Thoracic aorta (tissue), 2 donors: ENCODE measurements around the gene NOVA1. TPM values are rescaled to one million over a fixed set of nuclear protein-coding genes. Genes with fewer than 3 reads are reported as not detected.

Experiments
- ATAC-seq: fragments of 150-250 bp; one replicate; pipeline ENCODE4 v1.8.0; 2017; ENCODE audit warnings: low read depth; ENCODE audit not compliant: insufficient number of reproducible peaks, low FRiP score
- DNase-seq: peaks from one replicate; pipeline ENCODE4 v3.0.0-alpha.2; 2020; ENCODE audit warnings: low spot score
- H3K27ac ChIP-seq, 2 donors: fragments of 200-600 bp; sonication (generic); 1 replicate in 1 of 2; 2 replicates in 1 of 2; pipeline ENCODE4 v1.5.1; 2016; ENCODE audit warnings: mild to moderate bottlenecking in 2 of 2, moderate library complexity in 2 of 2
- H3K27me3 ChIP-seq: fragments of 200-600 bp; sonication (generic); replicated peaks from 2 replicates; pipeline ENCODE4 v1.6.0; 2016; ENCODE audit warnings: mild to moderate bottlenecking; ENCODE audit not compliant: insufficient read depth
- H3K36me3 ChIP-seq: fragments of 200-600 bp; sonication (generic); one replicate; pipeline ENCODE4 v1.5.1; 2016
- H3K4me1 ChIP-seq, 2 donors: fragments of 200-600 bp; sonication (generic); 1 replicate in 1 of 2; 2 replicates in 1 of 2; pipeline versions ENCODE4 v1.5.1 to v1.6.0; 2016; ENCODE audit warnings: low read depth in 2 of 2, mild to moderate bottlenecking in 1 of 2; ENCODE audit not compliant: control insufficient read depth in 1 of 2
- H3K4me3 ChIP-seq: fragments of 200-600 bp; sonication (generic); 2 replicates; pipeline ENCODE4 v1.5.1; 2016; ENCODE audit warnings: mild to moderate bottlenecking
- H3K9me3 ChIP-seq: fragments of 200-600 bp; sonication (generic); 2 replicates; pipeline ENCODE4 v1.5.1; 2016
- CTCF ChIP-seq: fragments of 200-600 bp; sonication (generic); IDR thresholded peaks from one replicate; pipeline ENCODE4 v1.5.1; 2019; ENCODE audit warnings: antibody characterized with exemption
- total RNA-seq, 2 donors: library from RNA; depleted of rRNA; stranded (reverse); fragments of >200 nt; gene quantifications; one replicate each; pipeline versions ENCODE4 v1.1.0 to v1.2.3, GENCODE V29; 2016

Gene NOVA1
- total RNA-seq, 2 donors from 2014 or later = 10.2 to 11.0 TPM

- no peaks in the 10 kb centered on the region for H3K36me3 ChIP-seq
- no peak for DNase-seq
- no peaks in the 10 kb centered on the region for H3K27me3 ChIP-seq
- TF ChIP-seq CTCF = no peak
- H3K4me1 ChIP-seq = no peaks in the 10 kb centered on the region
- H3K27ac ChIP-seq = no peak overlapping the region
- H3K4me3 ChIP-seq = no peak overlapping the region
- no peaks in the 10 kb centered on the region for H3K9me3 ChIP-seq
- ATAC-seq = no peak
Observed at GRCh38 chr14:26466862-26467261, 131.0 kb downstream of the NOVA1 start.

- H3K27me3 ChIP-seq = no peaks in the 10 kb centered on the region
- H3K36me3 ChIP-seq = no peaks in the 10 kb centered on the region
- H3K9me3 ChIP-seq = no peaks in the 10 kb centered on the region
- no peak for ATAC-seq
- no peaks in the 10 kb centered on the region for H3K4me1 ChIP-seq
- no peak for DNase-seq
- H3K4me3 ChIP-seq = no peak overlapping the region
- no peak overlapping the region for H3K27ac ChIP-seq
- TF ChIP-seq CTCF = no peak
Observed at GRCh38 chr14:26463136-26463535, 134.7 kb downstream of the NOVA1 start.

GRCh38 chr14:26454105-26454504 lies 143.7 kb downstream of the NOVA1 start:
- Histone ChIP-seq H3K27me3 (no peaks in the 10 kb centered on the region), H3K9me3 (no peaks in the 10 kb centered on the region), H3K27ac (no peak overlapping the region), H3K4me3 (no peak overlapping the region), H3K36me3 (no peaks in the 10 kb centered on the region), H3K4me1 (no peaks in the 10 kb centered on the region)
- no peak for TF ChIP-seq CTCF
- no peak for DNase-seq
- ATAC-seq = no peak

GRCh38 chr14:26448181-26448855 lies 149.5 kb downstream of the NOVA1 start:
- no peak for ATAC-seq

GRCh38 chr14:26444822-26445221 lies 153.0 kb downstream of the NOVA1 start:
- no peak for TF ChIP-seq CTCF
- H3K4me1 ChIP-seq = no peaks in the 10 kb centered on the region
- DNase-seq = no peak
- no peaks in the 10 kb centered on the region for H3K9me3 ChIP-seq
- no peaks in the 10 kb centered on the region for H3K36me3 ChIP-seq
- no peak overlapping the region for H3K4me3 ChIP-seq
- H3K27me3 ChIP-seq = no peaks in the 10 kb centered on the region
- H3K27ac ChIP-seq = no peak overlapping the region
- no peak for ATAC-seq

More at GRCh38 chr14:26448181-26448855, 149.5 kb downstream of the NOVA1 start:
- DNase-seq = no peak
- Histone ChIP-seq H3K9me3 (no peaks in the 10 kb centered on the region), H3K4me1 (no peaks in the 10 kb centered on the region), H3K27ac (no peak overlapping the region), H3K4me3 (no peak overlapping the region), H3K36me3 (no peaks in the 10 kb centered on the region), H3K27me3 (no peaks in the 10 kb centered on the region)
- TF ChIP-seq CTCF = no peak
